ENCODE results near the gene VIPR2.
"Not testable (repeated sequence)": the region's sequence is repeated elsewhere in the genome, so short reads cannot be mapped to it uniquely, and the experiment has no call there.

Gene VIPR2

GRCh38 chr7:159000070-159000469 lies 144.6 kb downstream of the VIPR2 start:
- Histone ChIP-seq H3K79me2 (ENCODE audit: insufficient read depth, low read length) (no peaks in the 10 kb centered on the region), H3K9ac (ENCODE audit: low read depth, low read length) (no peak overlapping the region), H3K9me3 (ENCODE audit: insufficient read depth, low read length, severe bottlenecking) (no peaks in the 10 kb centered on the region), H2AFZ (ENCODE audit: low read depth, low read length) (no peak overlapping the region), H4K20me1 (ENCODE audit: insufficient read depth, low read length) (no peaks in the 10 kb centered on the region), H3K4me3 (ENCODE audit: low read depth in 1 of 2, low read length in 2 of 2) (no peak overlapping the region), H3K27ac (ENCODE audit: low read length) (no peak overlapping the region), H3K4me1 (ENCODE audit: insufficient read depth, low read length) (peaks cover 6% of the 10 kb centered on the region; the same call in 1 of the 2 replicates), H3K4me2 (ENCODE audit: insufficient read depth, low read length) (no peak overlapping the region), H3K36me3 (ENCODE audit: insufficient read depth, low read length) (no peaks in the 10 kb centered on the region), H3K27me3 (ENCODE audit: insufficient read depth, low read length, poor library complexity) (no peaks in the 10 kb centered on the region)
- ATAC-seq (ENCODE audit: insufficient read depth, low read depth) (no peak), DNase-seq (no peak)
- TF ChIP-seq EZH2 (IDR thresholded peaks at IDR 0.05; ENCODE audit: borderline replicate concordance, low read depth, low read length, severe bottlenecking) (no peak), CTCF (IDR thresholded peaks at IDR 0.05; ENCODE audit: borderline replicate concordance, extremely low read depth, low read length, poor library complexity, severe bottlenecking) (no peak)

- no peak overlapping the region for H3K9ac ChIP-seq (ENCODE audit: low read depth, low read length)
- no peak overlapping the region for H3K4me2 ChIP-seq (ENCODE audit: insufficient read depth, low read length)
- no peaks in the 10 kb centered on the region for H3K27me3 ChIP-seq (ENCODE audit: insufficient read depth, low read length, poor library complexity)
- H3K79me2 ChIP-seq (ENCODE audit: insufficient read depth, low read length), result no peaks in the 10 kb centered on the region
- TF ChIP-seq EZH2 (IDR thresholded peaks at IDR 0.05; ENCODE audit: borderline replicate concordance, low read depth, low read length, severe bottlenecking) (no peak), CTCF (IDR thresholded peaks at IDR 0.05; ENCODE audit: borderline replicate concordance, extremely low read depth, low read length, poor library complexity, severe bottlenecking) (no peak)
- ATAC-seq (ENCODE audit: insufficient read depth, low read depth) (no peak), DNase-seq (no peak)
- H3K4me3 ChIP-seq (ENCODE audit: low read depth in 1 of 2, low read length in 2 of 2), result no peak overlapping the region
- peaks cover 6% of the 10 kb centered on the region; the same call in 1 of the 2 replicates for H3K4me1 ChIP-seq (ENCODE audit: insufficient read depth, low read length)
- no peaks in the 10 kb centered on the region for H3K36me3 ChIP-seq (ENCODE audit: insufficient read depth, low read length)
- no peaks in the 10 kb centered on the region for H3K9me3 ChIP-seq (ENCODE audit: insufficient read depth, low read length, severe bottlenecking)
- no peak overlapping the region for H3K27ac ChIP-seq (ENCODE audit: low read length)
- no peak overlapping the region for H2AFZ ChIP-seq (ENCODE audit: low read depth, low read length)
- H4K20me1 ChIP-seq (ENCODE audit: insufficient read depth, low read length), result no peaks in the 10 kb centered on the region
Observed at GRCh38 chr7:158999496-158999895, 145.2 kb downstream of the VIPR2 start.

- H3K4me3 ChIP-seq (ENCODE audit: low read depth in 1 of 2, low read length in 2 of 2); H4K20me1 ChIP-seq (ENCODE audit: insufficient read depth, low read length); H3K79me2 ChIP-seq (ENCODE audit: insufficient read depth, low read length); DNase-seq; H3K9me3 ChIP-seq (ENCODE audit: insufficient read depth, low read length, severe bottlenecking); H3K27me3 ChIP-seq (ENCODE audit: insufficient read depth, low read length, poor library complexity); H3K9ac ChIP-seq (ENCODE audit: low read depth, low read length); H2AFZ ChIP-seq (ENCODE audit: low read depth, low read length); H3K27ac ChIP-seq (ENCODE audit: low read length); H3K4me2 ChIP-seq (ENCODE audit: insufficient read depth, low read length); ATAC-seq (ENCODE audit: insufficient read depth, low read depth); H3K36me3 ChIP-seq (ENCODE audit: insufficient read depth, low read length); H3K4me1 ChIP-seq (ENCODE audit: insufficient read depth, low read length): not testable (repeated sequence)
Observed at GRCh38 chr7:158998261-158998660, 146.4 kb downstream of the VIPR2 start.

GRCh38 chr7:158997471-158997870 lies 147.2 kb downstream of the VIPR2 start:
- H3K27me3 ChIP-seq (ENCODE audit: insufficient read depth, low read length, poor library complexity), result no peaks in the 10 kb centered on the region
- no peak overlapping the region for H3K9ac ChIP-seq (ENCODE audit: low read depth, low read length)
- no peaks in the 10 kb centered on the region for H3K9me3 ChIP-seq (ENCODE audit: insufficient read depth, low read length, severe bottlenecking)
- H3K4me3 ChIP-seq (ENCODE audit: low read depth in 1 of 2, low read length in 2 of 2), result no peak overlapping the region
- H3K4me2 ChIP-seq (ENCODE audit: insufficient read depth, low read length), result no peak overlapping the region
- no peak for DNase-seq
- no peaks in the 10 kb centered on the region for H3K4me1 ChIP-seq (ENCODE audit: insufficient read depth, low read length)
- no peak for ATAC-seq (ENCODE audit: insufficient read depth, low read depth)
- no peak overlapping the region for H2AFZ ChIP-seq (ENCODE audit: low read depth, low read length)
- H4K20me1 ChIP-seq (ENCODE audit: insufficient read depth, low read length), result no peaks in the 10 kb centered on the region
- no peak overlapping the region for H3K27ac ChIP-seq (ENCODE audit: low read length)
- H3K79me2 ChIP-seq (ENCODE audit: insufficient read depth, low read length), result no peaks in the 10 kb centered on the region
- H3K36me3 ChIP-seq (ENCODE audit: insufficient read depth, low read length), result no peaks in the 10 kb centered on the region
- TF ChIP-seq CTCF (IDR thresholded peaks at IDR 0.05; ENCODE audit: borderline replicate concordance, extremely low read depth, low read length, poor library complexity, severe bottlenecking) (no peak), EZH2 (IDR thresholded peaks at IDR 0.05; ENCODE audit: borderline replicate concordance, low read depth, low read length, severe bottlenecking) (no peak)
